NCI-H82 treated with DMSO at 0.1 percent for 48 hours (cell line): Measurements from ENCODE around the gene STAU1.
"Not testable (repeated sequence)": the region's sequence is repeated elsewhere in the genome, so short reads cannot be mapped to it uniquely, and the experiment has no call there.

ENCODE experiments used
- DNase-seq: peaks from one replicate; lab custom pipeline; 2025; ENCODE audit not compliant: unreplicated experiment; lab: John Stamatoyannopoulos, UW

STAU1 gene

DNA sequence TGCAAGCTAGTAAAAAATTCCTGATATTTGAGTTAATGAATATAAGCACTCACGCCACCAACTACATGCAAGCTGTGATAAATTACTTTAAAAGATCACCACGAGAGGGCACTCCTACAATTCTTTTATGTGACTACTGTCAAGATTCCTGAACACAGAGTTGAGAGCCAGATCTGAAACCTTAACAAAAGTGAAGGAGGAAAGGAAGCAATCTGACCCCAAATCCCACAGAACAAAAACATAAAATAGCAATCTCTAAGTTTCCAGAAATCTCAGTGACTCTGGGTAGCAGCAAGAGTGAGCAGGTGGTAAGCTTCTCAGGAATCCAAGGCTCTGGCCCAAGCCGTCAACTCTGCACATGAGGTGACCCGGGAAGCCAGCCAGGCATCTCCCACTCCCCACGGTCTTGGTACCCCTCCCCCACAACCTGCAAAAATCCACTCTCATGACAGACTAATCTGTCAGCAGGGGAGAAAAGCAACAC, 55.1 kb downstream of the STAU1 start:
- no peak for DNase-seq

DNA sequence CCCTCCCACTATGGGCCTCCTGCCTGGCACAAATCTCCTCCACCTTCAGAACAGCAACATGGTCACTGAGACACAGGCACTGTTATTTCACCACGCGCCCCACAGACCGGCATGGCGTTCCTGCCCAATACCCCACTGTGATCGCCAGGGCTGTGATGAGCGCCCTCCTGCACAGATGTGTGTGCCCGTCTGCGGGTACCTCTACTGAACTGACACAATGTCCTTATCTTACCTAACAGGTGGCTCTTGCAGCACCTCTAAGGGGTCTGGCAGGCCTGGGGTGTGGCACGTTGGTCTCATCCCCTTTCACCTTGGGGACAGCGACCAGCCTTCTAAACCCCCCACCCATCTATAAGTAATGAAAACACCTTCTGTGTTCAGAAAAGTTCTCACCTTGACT, 64.2 kb downstream of the STAU1 start:
- DNase-seq = no peak

DNA sequence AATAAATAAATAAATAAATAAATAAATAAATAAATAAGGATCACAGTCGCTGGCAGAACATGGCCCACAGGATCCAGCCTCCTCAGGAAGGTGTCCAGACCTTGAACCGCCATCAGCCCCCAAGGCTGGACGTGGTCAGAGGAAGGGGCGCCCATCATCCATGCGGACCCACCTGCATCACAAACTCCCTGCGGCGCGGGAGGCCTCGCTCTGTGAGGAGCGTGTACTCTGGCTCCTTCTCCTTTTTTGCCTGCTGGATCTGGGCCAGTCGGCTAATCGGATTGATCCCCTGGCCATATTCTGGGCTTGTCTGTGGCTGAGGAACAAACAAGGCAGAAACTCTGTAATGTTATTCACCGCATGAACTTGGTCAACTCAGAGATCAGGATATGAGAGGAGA, 65.2 kb downstream of the STAU1 start:
- no peak for DNase-seq

DNA sequence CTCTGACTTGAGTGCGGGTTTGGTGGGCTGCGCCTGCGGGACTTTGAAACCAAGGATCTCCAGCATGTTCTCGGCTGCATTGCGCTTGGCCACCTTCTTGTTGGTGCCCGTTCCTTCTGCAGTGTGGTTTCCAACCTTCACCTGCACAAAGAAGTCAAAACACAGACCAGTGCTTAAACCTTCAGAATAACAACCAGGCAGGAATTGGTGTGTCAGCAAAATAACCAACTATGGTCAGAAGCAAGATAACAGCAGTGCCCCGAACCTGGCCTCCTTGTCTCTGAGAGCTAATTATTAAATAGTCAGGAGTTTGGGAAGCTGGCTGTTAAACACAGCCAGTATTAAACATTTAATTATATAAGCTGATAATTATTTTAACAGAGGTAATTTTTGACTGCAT, 68.1 kb downstream of the STAU1 start:
- no peak for DNase-seq

DNA sequence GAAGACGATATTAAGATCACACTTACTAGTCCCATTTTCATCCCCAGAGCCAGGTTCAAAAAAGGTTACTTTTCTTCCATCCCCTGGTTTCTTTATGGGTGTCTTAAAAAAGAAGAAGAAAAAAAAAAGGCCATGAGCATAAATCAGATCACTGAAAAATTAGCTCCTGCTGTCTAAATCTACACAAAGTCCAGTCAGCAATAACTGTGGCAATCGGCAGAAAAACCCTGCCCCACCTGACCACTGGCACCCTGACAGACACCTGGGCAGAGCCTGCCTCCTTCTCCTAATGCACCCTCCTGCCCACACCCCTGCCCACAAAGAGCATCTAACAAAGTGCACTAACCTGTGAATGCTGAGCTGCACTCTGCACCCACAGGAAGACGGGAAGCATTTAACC, 69.8 kb downstream of the STAU1 start:
- no peak for DNase-seq

DNA sequence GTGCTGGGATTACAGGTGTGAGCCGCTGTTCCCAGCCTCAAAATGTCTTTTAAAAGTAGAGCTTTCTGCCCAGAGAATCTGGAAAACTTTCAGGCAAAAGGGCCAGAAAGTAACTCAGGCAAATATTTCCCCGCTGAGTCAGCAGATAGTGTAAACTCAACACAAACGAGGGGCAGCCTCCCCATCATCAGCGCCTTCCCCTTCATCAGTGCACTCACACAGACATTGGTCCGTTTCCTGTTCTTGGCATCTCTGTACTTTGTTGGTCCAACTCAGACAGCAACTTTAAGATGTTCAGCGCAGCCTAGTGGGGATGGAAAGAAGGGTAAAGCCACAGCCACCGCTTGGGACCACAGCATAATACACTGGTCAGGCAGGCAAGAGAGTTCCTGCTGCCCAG, 72.6 kb downstream of the STAU1 start:
- no peak for DNase-seq

DNA sequence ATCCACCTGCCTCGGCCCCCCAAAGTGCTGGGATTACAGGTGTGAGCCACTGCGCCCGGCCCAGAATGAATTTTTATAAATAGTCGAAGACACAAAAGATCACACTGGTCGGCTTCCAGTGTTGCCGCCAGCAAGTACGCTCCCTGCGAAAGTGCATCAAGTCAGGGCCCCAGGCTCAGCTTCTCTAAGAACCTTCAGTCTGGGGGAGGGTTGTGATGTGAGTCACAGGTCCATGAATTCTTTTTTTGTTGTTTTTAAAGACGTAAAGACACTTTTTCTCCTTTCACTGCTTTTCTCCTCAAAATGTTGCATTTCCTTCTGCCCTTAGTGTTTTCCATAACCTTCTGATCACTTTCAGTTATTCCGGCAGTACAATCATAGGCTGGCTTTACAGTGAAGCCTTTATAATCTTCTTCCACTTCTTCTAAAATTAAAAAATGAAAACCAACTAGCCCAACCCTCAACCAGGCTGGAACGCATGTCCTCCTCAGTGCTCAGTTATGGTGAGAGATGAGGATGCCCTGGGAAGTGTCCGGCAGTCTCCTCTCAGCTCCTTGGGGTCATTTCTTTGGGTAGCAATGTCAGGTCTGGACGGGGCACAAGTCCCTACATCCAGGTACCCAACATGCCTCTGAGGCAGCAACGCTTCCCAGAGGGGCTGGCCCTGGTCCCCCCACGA, 75.4 kb downstream of the STAU1 start:
- DNase-seq = no peak

DNA sequence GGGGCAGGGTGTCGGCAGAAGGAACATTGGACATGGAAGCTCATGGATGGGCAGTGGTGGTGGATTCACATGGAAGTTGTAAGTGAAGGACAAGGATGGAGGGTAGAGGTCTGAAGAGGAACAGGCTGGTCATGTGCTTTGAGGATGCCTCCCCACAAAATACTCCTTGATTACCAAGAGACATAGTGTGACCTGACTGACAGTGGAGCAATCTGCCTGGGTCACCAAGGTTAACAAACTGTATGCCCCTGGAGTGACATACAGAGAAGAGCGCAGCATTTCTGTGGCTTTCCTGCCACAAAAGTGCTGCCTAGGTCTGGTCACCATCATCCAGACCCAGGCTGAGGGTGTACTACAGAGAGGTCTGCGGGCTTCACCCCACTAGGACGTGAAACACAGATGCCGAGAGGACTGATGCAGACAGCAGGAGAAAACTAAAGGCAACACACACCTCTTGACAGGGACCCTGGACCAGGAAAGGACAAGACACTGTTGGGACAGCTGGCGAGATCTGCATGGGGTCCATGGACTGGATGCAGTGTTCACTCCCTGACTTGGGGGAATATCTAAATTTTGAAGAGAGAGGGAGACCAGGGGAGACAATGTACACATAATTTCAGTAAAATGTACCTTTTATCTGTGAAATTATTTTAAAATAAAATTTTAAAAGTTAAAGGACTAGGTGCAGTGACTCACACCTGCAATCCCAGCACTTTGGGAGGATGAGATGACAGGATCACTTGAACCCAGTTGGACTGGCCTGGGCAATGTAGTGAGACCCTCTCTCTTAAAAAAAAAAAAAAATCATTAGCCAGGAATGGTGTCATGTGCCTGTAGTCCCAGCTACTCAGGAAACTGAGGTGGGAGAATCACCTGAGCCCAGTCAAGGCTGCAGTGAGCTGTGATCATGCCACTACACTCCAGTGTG, 77.1 kb downstream of the STAU1 start:
- DNase-seq = no peak

DNA sequence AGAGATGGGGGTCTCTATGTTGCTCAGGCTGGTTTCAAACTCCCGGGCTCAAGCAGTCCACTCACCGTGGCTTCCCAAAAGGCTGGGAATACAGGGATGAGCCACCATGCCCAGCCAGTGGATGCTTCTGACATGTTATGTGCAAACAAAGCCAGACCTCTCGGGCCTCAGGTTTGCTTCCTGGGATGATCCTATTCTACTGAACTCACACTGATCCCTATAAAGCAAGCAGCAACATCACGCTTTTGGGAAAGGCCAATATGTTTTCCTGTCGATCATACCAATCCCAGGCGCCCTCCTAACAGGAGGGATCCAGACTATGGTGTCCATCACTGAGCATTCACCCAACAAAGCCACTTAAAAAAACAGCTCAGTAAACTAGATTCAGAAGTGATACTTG, 81.8 kb downstream of the STAU1 start:
- DNase-seq = peak; percentile 34

DNA sequence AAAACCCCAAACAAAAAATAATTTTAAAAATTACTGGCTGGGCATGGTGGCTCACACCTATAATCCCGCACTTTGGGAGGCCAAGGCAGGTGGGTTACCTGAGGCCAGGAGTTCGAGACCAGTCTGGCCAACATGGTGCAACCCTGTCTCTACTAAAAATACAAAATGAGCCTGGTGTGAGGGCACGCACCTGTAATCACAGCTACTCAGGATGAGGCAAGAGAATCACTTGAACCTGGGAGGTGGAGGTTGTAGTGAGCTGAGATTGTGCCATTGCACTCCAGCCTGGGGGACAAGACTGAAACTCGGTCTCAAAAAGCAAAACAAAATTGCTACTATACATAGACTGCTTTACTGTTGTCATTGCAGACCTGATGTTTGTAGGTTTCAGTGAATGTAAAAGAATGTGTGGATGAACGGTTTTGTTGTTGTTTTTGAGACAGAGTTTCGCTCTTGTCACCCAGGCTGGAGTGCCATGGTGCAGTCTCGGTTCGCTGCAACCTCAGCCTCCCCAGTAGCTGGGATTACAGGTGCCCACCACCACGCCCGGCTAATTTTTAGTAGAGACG, 83.1 kb downstream of the STAU1 start:
- not testable (repeated sequence) for DNase-seq

DNA sequence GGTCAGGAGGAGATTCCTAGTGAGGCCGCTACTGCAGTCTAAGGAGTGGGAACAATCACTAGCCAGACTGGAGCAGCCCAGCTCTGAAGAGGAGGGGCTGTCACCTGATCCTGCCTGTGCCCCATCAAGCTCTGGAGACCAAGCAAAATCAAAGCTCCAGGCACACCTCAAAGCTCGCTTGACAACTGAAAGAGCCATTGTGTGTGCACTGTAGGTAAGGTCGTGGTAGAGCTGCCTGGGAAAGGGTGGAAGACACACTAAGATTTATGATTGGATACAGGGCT, 83.8 kb downstream of the STAU1 start:
- no peak for DNase-seq

DNA sequence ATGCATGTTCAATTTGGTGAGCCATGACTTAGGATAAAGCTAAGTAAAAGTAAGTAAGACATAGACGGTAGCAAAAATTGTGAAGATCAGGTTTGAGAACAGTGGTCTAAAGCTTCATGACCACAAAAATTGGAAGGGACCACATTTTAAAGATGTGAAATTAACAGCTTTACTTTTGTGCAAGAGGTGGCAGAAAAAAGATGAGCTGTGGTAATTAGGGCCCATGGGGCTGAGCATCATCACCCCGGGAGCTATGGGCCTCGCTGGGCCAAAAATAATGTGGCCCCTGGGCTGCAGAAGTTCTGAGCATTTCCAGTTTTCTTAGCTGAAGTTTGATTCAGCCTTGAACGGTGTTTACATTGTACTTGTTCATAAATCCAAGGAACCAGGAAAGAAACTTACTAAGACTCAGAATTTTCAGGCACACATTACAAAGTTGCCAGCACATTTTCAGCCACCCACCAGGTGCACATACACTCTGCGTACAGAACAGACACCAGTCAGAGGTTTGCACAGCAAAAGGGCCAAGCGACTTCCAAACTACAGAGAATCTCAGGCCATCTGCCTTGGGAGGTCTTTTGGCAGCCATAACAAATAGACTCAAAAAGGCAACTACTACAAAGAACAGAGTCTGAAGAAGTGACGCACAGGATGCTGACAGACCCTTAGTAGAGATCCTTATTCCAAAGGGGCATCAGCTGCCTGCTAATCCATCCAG, 84.3 kb downstream of the STAU1 start:
- DNase-seq = no peak

DNA sequence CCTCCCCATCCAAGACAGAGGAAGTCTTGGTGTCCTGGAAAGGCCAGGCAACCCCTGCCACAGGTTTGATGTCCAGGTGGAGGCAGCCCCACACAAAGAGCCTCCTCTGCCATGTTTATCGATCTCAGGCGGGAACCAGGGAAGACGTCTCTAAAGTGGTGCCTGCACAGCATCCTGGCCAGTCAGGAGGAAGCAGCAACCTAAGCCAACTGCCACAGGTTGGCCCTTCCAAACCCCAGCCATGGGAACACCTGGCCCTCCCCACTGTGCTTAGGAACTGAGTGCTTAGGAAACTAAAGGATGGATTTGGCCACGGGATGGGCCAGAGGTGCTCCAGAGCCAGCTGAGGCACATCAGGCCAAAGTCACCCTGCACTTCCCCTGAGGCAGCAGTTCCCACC, 85.1 kb downstream of the STAU1 start:
- no peak for DNase-seq

DNA sequence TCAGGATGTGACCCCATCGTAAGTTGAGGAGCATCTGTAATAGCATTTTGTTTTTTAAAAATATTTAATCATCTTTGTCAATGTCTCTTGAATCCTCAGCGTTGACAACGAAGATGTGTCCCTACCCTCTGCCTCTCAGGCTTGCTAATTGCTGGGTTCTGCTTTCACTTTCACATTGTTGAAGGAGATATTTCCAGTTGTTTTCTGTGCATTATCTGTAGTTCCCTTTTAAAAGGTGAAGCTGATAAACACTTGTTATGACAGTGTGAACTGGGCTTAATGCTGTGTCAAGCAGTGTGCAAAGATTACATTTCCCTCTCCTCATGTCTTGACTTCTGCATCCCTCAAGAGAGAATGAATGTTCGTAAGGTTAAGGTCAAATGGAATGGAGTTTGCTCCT, 87.2 kb downstream of the STAU1 start:
- DNase-seq = no peak

DNA sequence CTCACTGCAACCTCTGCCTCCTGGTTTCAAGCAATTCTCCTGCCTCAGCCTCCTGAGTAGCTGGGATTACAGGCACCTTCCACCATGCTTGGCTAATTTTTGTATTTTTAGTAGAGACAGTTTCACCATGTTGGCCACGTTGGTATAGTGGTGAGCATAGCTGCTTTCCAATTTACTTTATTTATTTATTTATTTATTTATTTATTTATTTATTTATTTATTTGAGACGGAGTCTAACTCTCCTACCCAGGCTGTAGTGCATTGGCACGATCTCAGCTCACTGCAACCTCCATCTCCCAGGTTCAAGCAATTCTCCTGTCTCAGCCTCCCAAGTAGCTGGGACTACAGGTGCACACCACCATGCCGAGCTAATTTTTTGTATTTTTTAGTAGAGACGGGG, 87.8 kb downstream of the STAU1 start:
- not testable (repeated sequence) for DNase-seq

DNA sequence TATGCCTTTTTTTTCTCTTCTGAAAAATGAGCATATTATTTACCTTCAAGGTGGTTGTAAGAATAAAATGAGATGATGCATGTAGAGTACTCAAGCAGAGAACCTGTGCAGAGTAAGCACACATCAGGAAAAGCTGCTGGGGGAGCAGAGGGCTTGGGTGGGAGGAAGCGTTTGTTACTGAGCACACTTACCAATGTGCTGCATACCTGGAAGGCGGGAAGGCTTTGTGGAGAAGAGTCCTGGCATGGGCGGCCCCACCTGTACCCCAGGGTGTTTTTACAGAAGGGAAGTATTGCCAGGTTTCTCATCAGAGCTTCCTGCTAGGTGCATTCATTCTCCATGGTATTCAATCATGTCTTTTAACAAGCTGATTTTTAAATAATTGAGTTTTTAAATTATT, 89.1 kb downstream of the STAU1 start:
- DNase-seq = no peak

DNA sequence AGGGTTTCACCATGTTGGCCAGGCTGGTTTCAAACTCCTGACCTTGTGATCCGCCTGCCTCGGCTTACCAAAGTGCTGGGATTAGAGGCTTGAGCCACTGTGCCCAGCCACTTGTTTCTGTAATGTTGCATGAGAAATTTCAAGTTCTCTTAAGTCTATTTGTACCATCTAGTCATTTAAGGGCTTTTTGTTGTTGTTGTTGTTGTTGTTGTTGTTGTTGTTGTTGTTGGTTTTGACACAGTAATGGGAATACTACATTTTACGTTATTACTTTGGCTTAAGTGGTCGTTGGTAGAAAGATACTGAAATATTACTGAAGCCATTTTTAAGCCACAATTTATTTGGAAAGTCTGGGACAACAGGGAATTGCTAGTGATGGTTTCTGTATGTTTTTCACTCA, 90.0 kb downstream of the STAU1 start:
- no peak for DNase-seq

DNA sequence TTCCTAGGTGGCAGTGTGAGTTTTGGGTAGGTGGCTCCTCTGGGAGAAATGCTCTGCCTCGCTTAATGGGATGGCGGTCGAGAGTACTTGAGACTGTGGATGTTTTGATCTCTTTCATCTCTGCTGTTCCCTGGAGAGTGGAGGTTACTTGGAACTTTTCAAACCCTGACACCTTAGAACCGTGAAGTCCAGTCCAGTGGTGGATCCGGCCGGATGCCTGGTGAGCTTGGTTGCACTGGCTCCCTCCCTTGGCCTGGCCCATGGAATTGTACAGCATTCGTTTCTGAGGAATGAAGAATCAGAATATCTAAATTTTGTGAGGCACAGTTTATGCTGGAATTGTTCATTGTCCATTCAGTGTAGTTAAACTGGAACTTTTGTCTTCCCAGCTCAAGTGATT, 91.0 kb downstream of the STAU1 start:
- DNase-seq = no peak

DNA sequence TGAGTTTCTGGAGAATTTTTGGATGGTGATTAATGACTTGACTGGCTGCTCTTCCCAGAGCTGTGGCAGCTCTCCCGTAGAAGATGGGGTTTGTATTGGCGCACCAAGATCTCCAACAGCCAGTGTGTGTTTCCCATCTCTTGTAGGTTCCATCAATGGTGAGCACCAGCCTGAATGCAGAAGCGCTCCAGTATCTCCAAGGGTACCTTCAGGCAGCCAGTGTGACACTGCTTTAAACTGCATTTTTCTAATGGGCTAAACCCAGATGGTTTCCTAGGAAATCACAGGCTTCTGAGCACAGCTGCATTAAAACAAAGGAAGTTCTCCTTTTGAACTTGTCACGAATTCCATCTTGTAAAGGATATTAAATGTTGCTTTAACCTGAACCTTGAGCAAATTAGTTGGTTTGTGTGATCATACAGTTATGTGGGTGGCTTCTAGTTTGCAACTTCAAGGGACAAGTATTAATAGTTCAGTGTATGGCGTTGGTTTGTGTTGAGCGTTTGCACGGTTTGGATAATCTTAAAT, 91.9 kb downstream of the STAU1 start:
- DNase-seq = no peak

DNA sequence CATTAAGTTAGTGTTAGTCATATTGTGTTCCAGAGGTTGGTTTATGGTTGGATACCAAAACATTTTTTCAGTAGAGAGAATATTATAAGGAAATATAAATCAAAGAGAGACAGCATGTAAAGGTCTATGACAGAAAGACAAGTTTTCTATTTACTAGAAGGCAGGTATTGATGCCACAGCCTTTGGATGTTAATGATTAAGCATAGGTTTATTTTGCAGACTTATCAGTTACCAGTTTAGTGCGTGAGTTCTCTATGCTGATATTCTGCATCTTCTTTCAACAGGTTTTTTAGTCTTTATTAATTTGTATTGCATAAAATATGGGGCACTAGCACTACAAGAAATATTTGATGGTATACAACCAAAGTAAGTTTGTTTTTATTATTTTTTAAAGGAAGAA, 96.4 kb downstream of the STAU1 start:
- no peak for DNase-seq

DNA sequence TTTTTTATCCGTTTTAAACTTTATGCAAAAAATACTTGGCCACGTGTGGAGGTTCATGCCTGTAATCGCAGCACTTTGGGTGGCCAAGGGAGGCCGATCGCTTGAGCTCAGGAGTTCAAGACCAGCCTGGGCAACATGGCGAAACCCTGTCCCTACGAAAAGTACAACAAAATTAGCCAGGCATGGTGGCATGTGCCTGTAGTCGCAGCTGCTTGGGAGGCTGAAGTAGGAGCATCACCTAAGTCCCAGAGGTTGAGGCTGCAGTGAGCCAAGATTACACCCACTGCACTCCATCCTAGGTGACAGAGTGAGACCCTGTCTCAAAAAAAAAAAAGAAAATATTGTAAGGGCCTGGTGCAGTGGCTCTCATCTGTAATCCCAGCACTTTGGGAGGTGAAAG, 97.0 kb downstream of the STAU1 start:
- DNase-seq = no peak
